Pancreas (tissue), 10 donors: Measurements from ENCODE around the gene ADRB2. TPM values are rescaled to one million over a fixed set of nuclear protein-coding genes. Genes with fewer than 3 reads are reported as not detected.

Source experiments
- ATAC-seq, 4 donors: fragments of 200-7000 bp; cut with Tn5 transposase; one replicate each; pipeline versions ENCODE4 v1.8.0 to v1.9.1; 2020; ENCODE audit warnings: mild to moderate bottlenecking in 4 of 4, moderate library complexity in 4 of 4
- DNase-seq, 6 donors: peaks; one replicate each; pipeline ENCODE4 v3.0.0-alpha.2; 2020
- FAIRE-seq: peaks from 2 replicates; lab custom pipeline; 2012; peaks lifted over from hg19 to GRCh38; lab: Jason Lieb, UNC
- H3K27ac ChIP-seq, 4 donors: fragments of 200-600 bp; sonication (generic); 1 replicate in 3 of 4; 2 replicates in 1 of 4; pipeline versions ENCODE4 v1.5.0 to v1.8.0; 2020
- H3K27me3 ChIP-seq, 4 donors: fragments of 200-600 bp; one replicate each; pipeline ENCODE4 v1.8.0; 2021
- H3K36me3 ChIP-seq, 3 donors: fragments of 200-600 bp; sonication (generic) in 1 of 3; one replicate each; pipeline versions ENCODE4 v1.5.0 to v1.8.0; 2020 to 2021
- H3K4me1 ChIP-seq, 3 donors: fragments of 200-600 bp; one replicate each; pipeline ENCODE4 v1.8.0; 2021
- H3K4me3 ChIP-seq, 4 donors: fragments of 200-600 bp; sonication (generic) in 2 of 4; one replicate each; pipeline versions ENCODE4 v1.5.0 to v1.8.0; 2020 to 2021
- H3K9me3 ChIP-seq, 4 donors: fragments of 200-600 bp; one replicate each; pipeline ENCODE4 v1.8.0; 2021
- CTCF ChIP-seq, 4 donors: fragments of 200-600 bp; sonication (generic) in 3 of 4; IDR thresholded peaks; one replicate each; pipeline versions ENCODE4 v1.5.0 to v1.8.0; 2021; ENCODE audit warnings: antibody characterized with exemption in 4 of 4
- WGBS, 2 donors: extraction: QIAGEN DNeasy Blood & Tissue Kit; methylation state at CpG; one replicate each; pipeline ENCODE4 v1.1.7; 2013; 5-methylcytosine and 5-hydroxymethylcytosine counted together
- intact Hi-C, 3 donors: fragments of 100-400 bp; cut with DNase I; formaldehyde crosslinking; loops; one replicate each; pipeline versions ENCODE4 v1.11.1 to v1.14.2; 2022
- polyA plus RNA-seq, 2 donors: library from polyadenylated mRNA; stranded (reverse); fragments of 200-250 nt; gene quantifications; one replicate each; pipeline ENCODE4 v1.2.3, GENCODE V29; 2013
- total RNA-seq, 6 donors: library from RNA; stranded (reverse); fragmentation: NEBNext Ultra II Directional in 4 of 6; extraction: Animal tissue kit (Norgen Biotek cat#: 25700) in 4 of 6; gene quantifications; one replicate each; pipeline versions ENCODE4 v1.2.1 to v1.2.4, GENCODE V29; 2021 to 2023
- donor health status: healthy with polysubstance abuse.
- donor health status: DM: no; HTN: no; CAD: no; lungs with moderate emphysema.
- donor health status: DM: no; HTN: no; CAD: no.
- donor health status: control.
- donor health status: control.
- donor health status: Bipolar disorder and iron deficiency.
- donor health status: DM: yes; HTN: yes; CAD: no.
- donor health status: DM: no; HTN: no; CAD: no.
- donor health status: DM: no; HTN: no; CAD: no.
- donor health status: DM: yes; HTN: yes; CAD: no.

ADRB2 gene
- total RNA-seq (1 to 10 TPM in 1 of 6 donors, under 1 TPM in 5; 0.09 to 1.1 (median 0.40) TPM), polyA plus RNA-seq (under 1 TPM; 0.42 to 0.70 TPM)

GRCh38 chr5:148826053-148826738, at the start of gene ADRB2:
TSS of gene ADRB2 (plus strand) at chr5:148826611. CDS start at chr5:148826832, 221 bp downstream.
- peak; percentile 91 to 97 (median 94) for DNase-seq
- FAIRE-seq: no peak
- peak within 1 kb of the TSS; percentile 61 to 92 (median 78) for H3K27ac ChIP-seq
- 0% methylated on average over 41 to 42 of the region's 42 CpGs for WGBS, 2 donors
- intact Hi-C loops: no loop called here
- peaks cover 0 to 5% (median 0%) of the 10 kb centered on the region in 3 donors for H3K4me1 ChIP-seq
- no peaks in the 10 kb centered on the region for H3K27me3 ChIP-seq
- no peak for TF ChIP-seq CTCF (IDR thresholded peaks at IDR 0.05)
- ATAC-seq: peak; percentile 97 to 99 (median 98)
- H3K36me3 ChIP-seq: no peaks in the 10 kb centered on the region
- no peaks in the 10 kb centered on the region for H3K9me3 ChIP-seq
- peak within 1 kb of the TSS; percentile 26 to 61 (median 43) for H3K4me3 ChIP-seq

- DNase-seq: peak in 1 of 6 donors; percentile 15
- no peaks in the 10 kb centered on the region for H3K9me3 ChIP-seq
Measured at GRCh38 chr5:148776780-148777179, 49.6 kb upstream of the ADRB2 start.

GRCh38 chr5:148778882-148779281, 47.5 kb upstream of the ADRB2 start:
- Histone ChIP-seq H3K9me3 (no peaks in the 10 kb centered on the region), H3K27ac (no peak overlapping the region), H3K4me3 (no peak overlapping the region), H3K36me3 (no peaks in the 10 kb centered on the region), H3K27me3 (no peaks in the 10 kb centered on the region), H3K4me1 (no peaks in the 10 kb centered on the region)
- no peak for TF ChIP-seq CTCF (IDR thresholded peaks at IDR 0.05)
- DNase-seq (no peak), FAIRE-seq (no peak), ATAC-seq (no peak)
- intact Hi-C loops: no loop called here

More at GRCh38 chr5:148776780-148777179, 49.6 kb upstream of the ADRB2 start:
- 69 to 79% methylated on average over 1 of the region's 1 CpG for WGBS, 2 donors
- FAIRE-seq: no peak
- Histone ChIP-seq H3K36me3 (no peaks in the 10 kb centered on the region), H3K4me1 (no peaks in the 10 kb centered on the region), H3K27ac (no peak overlapping the region), H3K4me3 (no peak overlapping the region), H3K27me3 (no peaks in the 10 kb centered on the region)
- intact Hi-C loops: no loop called here
- no peak for TF ChIP-seq CTCF (IDR thresholded peaks at IDR 0.05)
- ATAC-seq: peak in 2 of 4 donors; percentile 69 to 77

- Histone ChIP-seq H3K9me3 (no peaks in the 10 kb centered on the region), H3K36me3 (no peaks in the 10 kb centered on the region), H3K4me1 (no peaks in the 10 kb centered on the region), H3K27ac (no peak overlapping the region), H3K27me3 (no peaks in the 10 kb centered on the region), H3K4me3 (no peak overlapping the region)
- no peak for FAIRE-seq
- intact Hi-C loops: no loop called here
- no peak for ATAC-seq
- DNase-seq: no peak
- no peak for TF ChIP-seq CTCF (IDR thresholded peaks at IDR 0.05)
- WGBS, 2 donors: 77 to 87% methylated on average over 5 of the region's 5 CpGs
Measured at GRCh38 chr5:148780711-148781110, 45.7 kb upstream of the ADRB2 start.

GRCh38 chr5:148781766-148782165, 44.6 kb upstream of the ADRB2 start:
- DNase-seq (no peak), ATAC-seq (no peak), FAIRE-seq (no peak)
- TF ChIP-seq CTCF (IDR thresholded peaks at IDR 0.05): no peak
- Histone ChIP-seq H3K4me3 (no peak overlapping the region), H3K4me1 (no peaks in the 10 kb centered on the region), H3K27ac (no peak overlapping the region), H3K27me3 (no peaks in the 10 kb centered on the region), H3K36me3 (no peaks in the 10 kb centered on the region), H3K9me3 (no peaks in the 10 kb centered on the region)
- 61 to 82% methylated on average over 2 of the region's 2 CpGs for WGBS, 2 donors
- intact Hi-C loops: no loop called here
